Glutamatergic neuron (in vitro differentiated cells): ENCODE results near the gene NFXL1. TPM values are rescaled to one million over a fixed set of nuclear protein-coding genes. Genes with fewer than 3 reads are reported as not detected.

Source experiments
- DNase-seq: peaks from one replicate; pipeline ENCODE4 v3.0.0; 2022
- H3K27ac Mint-ChIP-seq: one replicate; pipeline ENCODE4 v1.8.0; 2020; ENCODE audit warnings: mild to moderate bottlenecking, mixed read lengths, inconsistent platforms; ENCODE audit not compliant: unreplicated experiment
- H3K27me3 Mint-ChIP-seq: one replicate; pipeline ENCODE4 v1.8.0; 2020; ENCODE audit warnings: mild to moderate bottlenecking, moderate library complexity, mixed read lengths, inconsistent platforms; ENCODE audit not compliant: unreplicated experiment
- H3K36me3 Mint-ChIP-seq: one replicate; pipeline ENCODE4 v1.8.0; 2020; ENCODE audit warnings: mild to moderate bottlenecking, mixed read lengths, inconsistent platforms; ENCODE audit not compliant: unreplicated experiment
- H3K4me1 Mint-ChIP-seq: one replicate; pipeline ENCODE4 v1.8.0; 2020; ENCODE audit warnings: mild to moderate bottlenecking, low read depth, mixed read lengths, inconsistent platforms; ENCODE audit not compliant: unreplicated experiment
- H3K4me3 Mint-ChIP-seq: one replicate; pipeline ENCODE4 v1.8.0; 2020; ENCODE audit warnings: mild to moderate bottlenecking, mixed read lengths, inconsistent platforms; ENCODE audit not compliant: unreplicated experiment
- H3K9me3 Mint-ChIP-seq: one replicate; pipeline ENCODE4 v1.8.0; 2020; ENCODE audit warnings: mild to moderate bottlenecking, moderate library complexity, mixed read lengths, inconsistent platforms; ENCODE audit not compliant: unreplicated experiment
- CTCF ChIP-seq: fragments of 200-600 bp; sonication (generic); IDR thresholded peaks from one replicate; pipeline ENCODE4 v1.5.0; 2021; ENCODE audit not compliant: partially characterized antibody, unreplicated experiment
- total RNA-seq: library from RNA; stranded (reverse); fragmentation: NEBNext Ultra II Directional; extraction: Animal tissue kit (Norgen Biotek cat#: 25700); gene quantifications from one replicate; pipeline ENCODE4 v1.2.1, GENCODE V29; 2021; ENCODE audit not compliant: unreplicated experiment

Gene NFXL1
- total RNA-seq, 1 donor from 2014 or later = 20.2 TPM

GRCh38 chr4:47873877-47874541, 40.4 kb downstream of the NFXL1 start:
- Mint-ChIP-seq H3K4me1 (no peaks in the 10 kb centered on the region), H3K27me3 (no peaks in the 10 kb centered on the region), H3K27ac (no peak overlapping the region), H3K36me3 (peaks cover 25% of the 10 kb centered on the region), H3K4me3 (no peak overlapping the region), H3K9me3 (no peaks in the 10 kb centered on the region)
- TF ChIP-seq CTCF = no peak
- DNase-seq = no peak

- Mint-ChIP-seq H3K9me3 (no peaks in the 10 kb centered on the region), H3K4me3 (no peak overlapping the region), H3K27me3 (peaks cover 2% of the 10 kb centered on the region), H3K27ac (no peak overlapping the region), H3K36me3 (no peaks in the 10 kb centered on the region), H3K4me1 (no peaks in the 10 kb centered on the region)
- no peak for TF ChIP-seq CTCF
- no peak for DNase-seq
Measured at GRCh38 chr4:47863486-47863885, 50.9 kb downstream of the NFXL1 start.

GRCh38 chr4:47862297-47862696, 52.1 kb downstream of the NFXL1 start:
- no peak overlapping the region for H3K4me3 Mint-ChIP-seq
- H3K36me3 Mint-ChIP-seq = no peaks in the 10 kb centered on the region
- H3K27ac Mint-ChIP-seq = no peak overlapping the region
- no peaks in the 10 kb centered on the region for H3K9me3 Mint-ChIP-seq
- no peak for TF ChIP-seq CTCF
- peaks cover 2% of the 10 kb centered on the region for H3K27me3 Mint-ChIP-seq
- DNase-seq = no peak
- no peaks in the 10 kb centered on the region for H3K4me1 Mint-ChIP-seq

- H3K9me3 Mint-ChIP-seq = no peaks in the 10 kb centered on the region
- no peaks in the 10 kb centered on the region for H3K4me1 Mint-ChIP-seq
- TF ChIP-seq CTCF = no peak
- no peak overlapping the region for H3K27ac Mint-ChIP-seq
- no peak for DNase-seq
- H3K36me3 Mint-ChIP-seq = no peaks in the 10 kb centered on the region
- H3K27me3 Mint-ChIP-seq = peaks cover 2% of the 10 kb centered on the region
- no peak overlapping the region for H3K4me3 Mint-ChIP-seq
Measured at GRCh38 chr4:47860305-47860704, 54.1 kb downstream of the NFXL1 start.

- no peaks in the 10 kb centered on the region for H3K9me3 Mint-ChIP-seq
- peaks cover 2% of the 10 kb centered on the region for H3K27me3 Mint-ChIP-seq
- no peak overlapping the region for H3K4me3 Mint-ChIP-seq
- no peak overlapping the region for H3K27ac Mint-ChIP-seq
- no peaks in the 10 kb centered on the region for H3K36me3 Mint-ChIP-seq
- no peak for TF ChIP-seq CTCF
- no peaks in the 10 kb centered on the region for H3K4me1 Mint-ChIP-seq
- no peak for DNase-seq
Measured at GRCh38 chr4:47858006-47858405, 56.4 kb downstream of the NFXL1 start.
